Ishikawa (cell line): ENCODE data around the gene FMNL2.

Source experiments
- CEBPB ChIP-seq: IDR thresholded peaks from 2 replicates; pipeline ENCODE4 v1.6.1; 2012
- CREB1 ChIP-seq: IDR thresholded peaks from 2 replicates; pipeline ENCODE4 v1.6.1; 2012; ENCODE audit warnings: low read depth
- EGR1 ChIP-seq: IDR thresholded peaks from 2 replicates; pipeline ENCODE4 v1.6.1; 2012
- EP300 ChIP-seq: IDR thresholded peaks from 2 replicates; pipeline ENCODE4 v1.6.1; 2012; ENCODE audit warnings: borderline replicate concordance
- FOXM1 ChIP-seq: IDR thresholded peaks from 2 replicates; pipeline ENCODE4 v1.6.1; 2012; ENCODE audit warnings: low read depth, borderline replicate concordance
- NFIC ChIP-seq: IDR thresholded peaks from 2 replicates; pipeline ENCODE4 v1.6.1; 2012
- RAD21 ChIP-seq: IDR thresholded peaks from 2 replicates; pipeline ENCODE4 v1.6.1; 2012; ENCODE audit warnings: low read depth
- TAF1 ChIP-seq: IDR thresholded peaks from 2 replicates; pipeline ENCODE4 v1.6.1; 2012; ENCODE audit warnings: low read depth, mild to moderate bottlenecking
- TCF12 ChIP-seq: IDR thresholded peaks from 2 replicates; pipeline ENCODE4 v1.6.1; 2012; ENCODE audit warnings: low read depth
- TEAD4 ChIP-seq: IDR thresholded peaks from 2 replicates; pipeline ENCODE4 v1.6.1; 2012
- YY1 ChIP-seq: IDR thresholded peaks from 2 replicates; pipeline ENCODE4 v1.6.1; 2012; ENCODE audit warnings: low read depth
- ZBTB7A ChIP-seq: IDR thresholded peaks from 2 replicates; pipeline ENCODE4 v1.6.1; 2012; ENCODE audit warnings: low read depth
- TF ChIP-seq, protein P1 (sequence below): IDR thresholded peaks from 2 replicates; pipeline ENCODE4 v1.6.1; 2012
- TF ChIP-seq, protein P2 (sequence below): IDR thresholded peaks from 2 replicates; pipeline ENCODE4 v1.6.1; 2012; ENCODE audit warnings: low read depth, mild to moderate bottlenecking
- TF ChIP-seq, protein P3 (sequence below): IDR thresholded peaks from 2 replicates; pipeline ENCODE4 v1.6.1; 2012

Gene FMNL2

DNA sequence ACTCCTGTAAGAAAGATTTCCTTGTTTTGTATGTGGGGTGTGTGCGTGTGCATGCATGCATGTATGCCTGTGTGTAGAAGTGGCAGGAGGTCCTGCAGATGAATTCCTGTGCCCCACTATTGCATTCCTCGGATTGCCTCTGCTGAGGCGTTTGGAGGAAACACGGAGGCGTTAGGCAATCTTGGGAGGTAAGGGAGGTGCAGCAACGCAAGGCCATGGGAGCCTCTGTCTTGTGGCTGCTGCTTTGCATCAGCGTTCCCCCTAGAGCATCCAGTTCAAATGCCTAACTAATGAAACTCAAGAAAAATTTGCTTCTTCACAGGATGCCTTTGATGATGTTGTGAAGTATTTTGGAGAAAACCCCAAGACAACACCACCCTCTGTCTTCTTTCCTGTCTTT lies 302.3 kb downstream of the FMNL2 start:
- TF ChIP-seq, protein P1, sequence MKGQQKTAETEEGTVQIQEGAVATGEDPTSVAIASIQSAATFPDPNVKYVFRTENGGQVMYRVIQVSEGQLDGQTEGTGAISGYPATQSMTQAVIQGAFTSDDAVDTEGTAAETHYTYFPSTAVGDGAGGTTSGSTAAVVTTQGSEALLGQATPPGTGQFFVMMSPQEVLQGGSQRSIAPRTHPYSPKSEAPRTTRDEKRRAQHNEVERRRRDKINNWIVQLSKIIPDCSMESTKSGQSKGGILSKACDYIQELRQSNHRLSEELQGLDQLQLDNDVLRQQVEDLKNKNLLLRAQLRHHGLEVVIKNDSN = no peak
- TF ChIP-seq, protein P2, sequence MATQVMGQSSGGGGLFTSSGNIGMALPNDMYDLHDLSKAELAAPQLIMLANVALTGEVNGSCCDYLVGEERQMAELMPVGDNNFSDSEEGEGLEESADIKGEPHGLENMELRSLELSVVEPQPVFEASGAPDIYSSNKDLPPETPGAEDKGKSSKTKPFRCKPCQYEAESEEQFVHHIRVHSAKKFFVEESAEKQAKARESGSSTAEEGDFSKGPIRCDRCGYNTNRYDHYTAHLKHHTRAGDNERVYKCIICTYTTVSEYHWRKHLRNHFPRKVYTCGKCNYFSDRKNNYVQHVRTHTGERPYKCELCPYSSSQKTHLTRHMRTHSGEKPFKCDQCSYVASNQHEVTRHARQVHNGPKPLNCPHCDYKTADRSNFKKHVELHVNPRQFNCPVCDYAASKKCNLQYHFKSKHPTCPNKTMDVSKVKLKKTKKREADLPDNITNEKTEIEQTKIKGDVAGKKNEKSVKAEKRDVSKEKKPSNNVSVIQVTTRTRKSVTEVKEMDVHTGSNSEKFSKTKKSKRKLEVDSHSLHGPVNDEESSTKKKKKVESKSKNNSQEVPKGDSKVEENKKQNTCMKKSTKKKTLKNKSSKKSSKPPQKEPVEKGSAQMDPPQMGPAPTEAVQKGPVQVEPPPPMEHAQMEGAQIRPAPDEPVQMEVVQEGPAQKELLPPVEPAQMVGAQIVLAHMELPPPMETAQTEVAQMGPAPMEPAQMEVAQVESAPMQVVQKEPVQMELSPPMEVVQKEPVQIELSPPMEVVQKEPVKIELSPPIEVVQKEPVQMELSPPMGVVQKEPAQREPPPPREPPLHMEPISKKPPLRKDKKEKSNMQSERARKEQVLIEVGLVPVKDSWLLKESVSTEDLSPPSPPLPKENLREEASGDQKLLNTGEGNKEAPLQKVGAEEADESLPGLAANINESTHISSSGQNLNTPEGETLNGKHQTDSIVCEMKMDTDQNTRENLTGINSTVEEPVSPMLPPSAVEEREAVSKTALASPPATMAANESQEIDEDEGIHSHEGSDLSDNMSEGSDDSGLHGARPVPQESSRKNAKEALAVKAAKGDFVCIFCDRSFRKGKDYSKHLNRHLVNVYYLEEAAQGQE = no peak
- TF ChIP-seq TEAD4 (no peak), TAF1 (no peak), YY1 (no peak), CEBPB (no peak), EGR1 (no peak), EP300 (no peak), FOXM1 (no peak), RAD21 (no peak), CREB1 (no peak), NFIC (no peak), TCF12 (no peak), ZBTB7A (no peak)
- TF ChIP-seq, protein P3, sequence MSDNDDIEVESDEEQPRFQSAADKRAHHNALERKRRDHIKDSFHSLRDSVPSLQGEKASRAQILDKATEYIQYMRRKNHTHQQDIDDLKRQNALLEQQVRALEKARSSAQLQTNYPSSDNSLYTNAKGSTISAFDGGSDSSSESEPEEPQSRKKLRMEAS = no peak

DNA sequence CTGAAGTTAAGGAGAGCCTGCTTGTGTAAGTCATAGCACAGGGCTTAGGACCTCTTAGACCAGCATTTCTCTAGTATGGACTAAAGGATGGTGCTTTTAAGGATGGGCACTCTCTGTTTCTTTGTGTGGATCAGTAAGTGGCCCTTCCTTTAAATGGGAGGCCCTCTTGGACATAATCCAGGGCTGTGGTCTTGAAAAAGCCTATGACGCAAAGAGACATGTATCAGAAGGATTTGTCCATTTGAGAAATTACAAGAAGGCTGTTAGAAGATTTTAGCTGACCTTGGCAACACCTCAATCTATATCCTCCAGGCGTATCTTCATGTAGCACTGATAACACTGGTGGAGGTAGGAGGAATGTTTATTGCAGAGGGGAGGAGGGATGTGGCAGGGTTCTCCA lies 303.1 kb downstream of the FMNL2 start:
- TF ChIP-seq FOXM1 (no peak), NFIC (no peak), RAD21 (no peak), YY1 (no peak), TEAD4 (no peak), TCF12 (no peak)
- TF ChIP-seq, protein P2 = no peak
- TF ChIP-seq, protein P3 = no peak

DNA sequence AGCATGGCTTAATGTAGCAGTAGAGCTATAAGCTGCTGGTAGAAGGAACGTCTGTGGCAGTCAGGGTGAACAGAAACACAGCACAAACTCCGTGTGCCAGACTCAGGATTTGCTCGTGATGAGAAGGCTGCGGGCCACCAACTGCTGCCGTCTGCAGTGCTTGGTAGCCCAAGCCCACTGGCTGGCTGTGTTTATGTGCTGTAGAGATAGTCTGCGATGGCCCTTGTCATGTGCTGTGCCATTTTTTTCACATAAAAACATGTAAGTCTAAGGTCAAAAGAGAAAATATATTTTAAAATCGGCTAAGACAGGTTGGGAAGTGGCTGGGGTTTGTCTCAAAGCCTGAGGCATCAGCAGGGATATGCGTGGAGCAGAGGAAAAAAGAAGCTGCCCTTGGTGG lies 303.6 kb downstream of the FMNL2 start:
- TF ChIP-seq NFIC = no peak
- no peak for TF ChIP-seq FOXM1
- TF ChIP-seq, protein P2 = no peak
- TF ChIP-seq TCF12 = no peak
- no peak for TF ChIP-seq YY1
- no peak for TF ChIP-seq CREB1
- no peak for TF ChIP-seq RAD21
- TF ChIP-seq, protein P3 = no peak
- TF ChIP-seq EP300 = no peak
- no peak for TF ChIP-seq ZBTB7A
- TF ChIP-seq TAF1 = no peak
- no peak for TF ChIP-seq CEBPB
- TF ChIP-seq EGR1 = no peak
- no peak for TF ChIP-seq TEAD4
- TF ChIP-seq, protein P1 = no peak

DNA sequence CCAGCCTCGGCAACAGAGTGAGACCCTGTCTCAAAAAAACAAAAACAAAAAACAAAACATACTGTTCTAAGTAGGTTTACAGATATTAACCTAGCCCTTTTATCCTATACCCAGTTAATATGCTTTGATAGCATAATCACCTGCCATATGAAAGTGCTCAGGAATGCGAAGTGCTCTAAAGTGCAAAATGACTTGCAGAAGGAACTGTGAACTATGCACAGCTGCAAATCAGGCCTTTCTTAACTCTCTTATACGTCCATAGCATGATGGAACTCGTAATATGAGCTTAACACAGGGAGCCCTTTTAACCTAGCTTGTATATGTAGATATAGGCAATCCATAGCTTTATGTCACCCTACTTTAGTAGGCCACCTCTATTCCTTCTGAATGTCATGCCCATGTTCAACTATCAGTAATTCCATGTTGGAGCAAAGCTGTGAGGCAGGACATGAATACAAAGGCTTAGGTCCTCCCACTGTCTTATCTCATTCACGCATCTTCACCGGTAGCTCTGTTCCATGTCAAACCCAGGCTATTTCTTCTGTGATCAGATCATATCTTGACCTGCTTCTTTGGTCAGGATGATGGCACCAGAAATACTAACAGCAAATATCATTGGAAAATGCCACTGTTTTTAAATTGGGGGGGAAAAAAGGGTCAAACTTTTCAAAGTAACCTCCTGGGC lies 309.4 kb downstream of the FMNL2 start:
- TF ChIP-seq, protein P1 = no peak
- TF ChIP-seq NFIC (no peak), CEBPB (no peak), TAF1 (no peak), CREB1 (no peak), ZBTB7A (no peak), FOXM1 (no peak)
